HG03378 (cell line): Measurements from ENCODE around the gene AKR1C8.
"Not testable (repeated sequence)": the region's sequence is repeated elsewhere in the genome, so short reads cannot be mapped to it uniquely, and the experiment has no call there.

Experiments
- ATAC-seq: cut with Tn5 transposase; IDR thresholded peaks from one replicate; pipeline ENCODE4 v1.9.1; 2021; ENCODE audit warnings: mild to moderate bottlenecking, moderate library complexity; ENCODE audit not compliant: unreplicated experiment

AKR1C8 gene

DNA sequence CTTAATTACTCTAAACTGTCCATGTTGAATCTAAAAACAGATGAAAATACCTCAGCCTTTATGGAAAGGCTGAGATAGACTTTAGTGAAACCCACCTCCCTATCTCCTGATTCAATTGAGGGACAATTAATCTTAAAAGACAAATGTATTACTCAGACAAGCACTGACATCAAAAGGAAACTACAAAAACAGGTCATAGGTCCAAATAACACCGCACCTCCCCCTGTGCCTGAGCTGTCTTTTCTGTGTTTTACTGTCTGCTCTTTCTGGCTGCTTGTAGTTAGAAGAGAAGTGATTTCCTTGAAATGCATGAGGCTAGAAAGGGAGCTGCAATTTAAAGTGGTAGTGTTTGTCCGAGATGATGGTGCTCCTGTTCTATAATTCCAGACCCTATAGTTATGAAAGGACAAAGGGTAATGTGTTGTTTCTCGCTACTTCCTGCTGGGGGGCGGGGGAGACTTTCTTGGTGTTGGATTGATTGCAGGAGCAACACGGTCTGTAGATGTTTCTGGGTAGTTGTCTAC, 16.0 kb downstream of the AKR1C8 start:
- ATAC-seq = no peak

DNA sequence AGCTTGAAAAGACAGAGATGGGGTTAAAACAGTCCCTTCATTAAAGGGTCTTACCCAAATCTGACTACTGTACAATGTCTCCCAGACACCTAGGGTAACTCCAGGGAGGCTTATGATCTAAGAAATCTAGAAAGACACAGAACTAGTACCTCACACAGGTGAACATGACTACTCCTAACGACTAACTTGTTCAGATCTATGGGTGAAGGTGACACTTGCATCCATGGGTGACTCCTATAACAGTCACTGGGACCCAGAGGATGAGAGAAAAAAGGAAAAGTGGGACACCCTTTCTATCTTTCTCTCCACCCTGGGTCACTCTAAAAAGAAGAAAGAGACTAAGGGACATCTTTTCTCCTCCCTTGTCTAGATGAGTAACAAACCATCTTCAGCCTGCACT, 19.2 kb downstream of the AKR1C8 start:
- no peak for ATAC-seq

DNA sequence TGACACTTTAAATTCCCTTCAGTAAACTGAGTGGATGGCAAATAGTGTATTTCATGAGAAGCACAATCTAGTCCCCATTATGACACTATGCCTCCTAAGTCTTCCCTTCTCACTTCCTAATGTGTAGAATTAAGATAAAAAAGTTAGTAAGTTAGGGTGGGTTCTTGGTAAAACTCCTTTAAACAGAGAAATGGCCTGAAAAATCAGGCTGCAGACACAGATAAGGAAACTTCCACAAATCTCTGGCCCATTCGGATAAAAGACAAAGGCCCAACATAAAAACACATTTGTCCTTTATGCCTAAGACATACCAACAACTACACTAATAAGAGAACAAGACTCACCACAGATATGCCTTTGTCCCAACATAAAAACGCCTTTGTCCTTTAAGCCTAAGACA, 21.5 kb downstream of the AKR1C8 start:
- ATAC-seq = no peak

DNA sequence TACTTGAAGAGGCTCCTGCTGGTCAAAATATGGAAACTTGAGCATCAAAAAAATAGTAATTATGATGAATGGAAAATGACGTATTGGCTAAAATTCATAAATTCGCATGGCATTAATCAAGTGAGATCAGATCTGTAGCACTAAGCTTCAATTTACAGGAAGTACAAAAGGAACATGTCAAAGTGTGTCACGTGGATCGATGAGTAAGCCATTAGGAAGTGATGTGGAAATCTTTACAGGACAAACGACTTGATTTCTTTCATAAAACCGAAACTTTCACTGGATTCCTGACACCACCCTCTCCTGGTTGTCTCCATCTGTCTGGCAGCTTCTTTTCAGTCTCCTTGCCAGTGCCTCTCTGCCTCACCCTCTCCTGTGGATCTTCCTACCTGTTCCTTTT, 25.8 kb downstream of the AKR1C8 start:
- ATAC-seq = no peak

DNA sequence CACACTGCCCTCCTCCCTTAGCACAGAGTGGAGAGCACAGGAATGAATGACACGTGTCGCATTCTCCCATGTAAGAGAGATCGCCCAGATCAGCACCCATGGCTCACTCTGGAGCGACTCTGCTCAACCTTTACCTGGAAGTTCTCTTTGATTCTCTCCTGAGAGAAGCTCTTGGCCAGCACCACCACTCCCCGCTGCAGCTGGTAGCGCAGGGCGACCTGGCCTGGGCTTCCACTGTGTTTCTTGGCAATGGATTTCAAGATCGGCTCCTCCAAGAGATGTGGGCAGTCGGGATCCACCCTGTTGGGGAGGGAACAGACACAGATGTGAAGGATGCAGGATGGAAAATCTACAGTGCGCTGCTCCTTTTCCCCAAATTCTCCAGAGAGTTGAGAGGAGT, 27.4 kb downstream of the AKR1C8 start:
- no peak for ATAC-seq

DNA sequence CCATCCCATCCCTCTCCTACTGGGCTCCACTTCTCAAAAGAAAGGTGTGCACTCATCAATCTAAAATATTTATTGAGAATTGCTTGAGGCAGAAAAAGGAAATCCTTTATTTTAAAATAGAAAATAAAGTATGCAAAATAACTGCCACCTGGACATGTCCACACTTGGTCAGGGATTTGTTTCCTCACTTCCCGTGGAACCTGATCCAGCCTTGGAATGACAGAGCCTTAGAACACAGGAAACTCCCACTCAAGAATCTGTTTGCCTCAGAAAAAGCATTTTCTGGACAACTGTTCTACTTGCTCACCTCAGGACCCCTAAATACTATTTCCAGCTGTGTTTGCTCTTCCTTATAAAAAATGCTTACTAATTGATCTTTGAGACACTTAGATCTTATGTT, 29.0 kb downstream of the AKR1C8 start:
- no peak for ATAC-seq

DNA sequence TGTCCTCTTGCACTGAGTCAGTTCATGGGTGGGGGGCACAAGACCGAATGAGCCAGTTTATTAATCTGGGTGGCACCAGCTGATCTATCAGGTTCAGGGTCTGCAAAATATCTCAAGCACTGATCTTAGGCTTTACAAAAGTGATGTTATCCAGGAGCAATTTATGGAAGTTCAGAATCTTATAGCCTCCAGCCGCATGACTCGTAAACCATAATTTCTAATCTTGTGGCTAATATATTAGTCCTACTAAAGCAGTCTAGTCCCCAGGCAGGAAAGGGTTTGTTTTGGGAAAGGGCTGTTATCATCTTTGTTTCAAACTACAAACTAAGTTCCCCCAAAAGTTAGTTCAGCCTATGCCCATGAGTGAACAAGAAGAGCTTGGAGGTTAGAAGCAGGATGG, 33.9 kb downstream of the AKR1C8 start:
- no peak for ATAC-seq

DNA sequence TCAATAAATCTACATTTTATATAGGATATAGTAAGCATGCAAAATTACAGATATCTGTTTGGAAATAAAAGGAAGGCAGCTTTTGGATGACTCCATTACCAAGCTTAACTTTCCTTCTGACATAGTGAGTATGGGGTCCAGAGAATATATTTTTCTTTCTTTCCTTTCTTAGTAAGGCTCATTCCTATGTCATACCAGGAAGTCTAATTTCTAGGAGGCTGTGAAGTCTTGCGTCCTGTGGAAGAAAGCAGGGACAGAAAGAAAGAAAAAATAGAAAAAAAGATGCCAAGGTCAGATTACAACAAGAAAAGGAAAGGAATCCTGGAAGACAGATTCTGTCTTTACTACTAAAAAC, 36.3 kb downstream of the AKR1C8 start:
- no peak for ATAC-seq

DNA sequence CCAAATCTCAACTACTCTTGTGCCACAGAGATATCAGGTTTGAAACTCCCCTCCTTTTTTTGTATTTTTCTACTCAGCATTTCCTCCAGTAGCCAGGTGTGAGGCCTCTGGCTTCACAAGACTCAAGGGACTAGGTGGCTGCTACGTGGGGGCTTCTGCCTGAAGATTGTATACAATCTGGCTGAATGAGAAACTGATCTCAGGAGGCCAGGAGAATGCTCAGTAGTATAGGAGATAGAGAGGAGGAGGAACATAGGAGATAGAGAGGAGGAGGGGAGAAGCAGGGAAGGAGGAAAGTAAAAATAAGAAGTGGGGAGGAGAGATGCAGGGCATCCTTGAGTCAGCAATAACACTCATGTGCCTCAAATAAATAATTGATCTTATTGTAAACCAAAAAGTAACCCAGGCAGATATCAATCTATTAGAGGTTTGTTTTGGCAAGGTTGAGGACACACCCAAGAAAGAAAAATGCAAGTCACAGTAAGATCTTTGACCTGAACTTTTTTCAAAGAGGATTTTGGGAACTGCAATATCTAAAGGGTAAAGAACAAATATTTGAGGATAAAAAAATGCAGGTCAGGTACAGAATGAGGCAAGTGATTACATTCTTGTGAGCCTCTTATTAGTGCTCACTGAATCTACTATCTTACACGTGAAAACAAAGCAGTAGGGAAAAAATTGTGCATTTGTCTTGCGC, 36.8 kb downstream of the AKR1C8 start:
- ATAC-seq = no peak

DNA sequence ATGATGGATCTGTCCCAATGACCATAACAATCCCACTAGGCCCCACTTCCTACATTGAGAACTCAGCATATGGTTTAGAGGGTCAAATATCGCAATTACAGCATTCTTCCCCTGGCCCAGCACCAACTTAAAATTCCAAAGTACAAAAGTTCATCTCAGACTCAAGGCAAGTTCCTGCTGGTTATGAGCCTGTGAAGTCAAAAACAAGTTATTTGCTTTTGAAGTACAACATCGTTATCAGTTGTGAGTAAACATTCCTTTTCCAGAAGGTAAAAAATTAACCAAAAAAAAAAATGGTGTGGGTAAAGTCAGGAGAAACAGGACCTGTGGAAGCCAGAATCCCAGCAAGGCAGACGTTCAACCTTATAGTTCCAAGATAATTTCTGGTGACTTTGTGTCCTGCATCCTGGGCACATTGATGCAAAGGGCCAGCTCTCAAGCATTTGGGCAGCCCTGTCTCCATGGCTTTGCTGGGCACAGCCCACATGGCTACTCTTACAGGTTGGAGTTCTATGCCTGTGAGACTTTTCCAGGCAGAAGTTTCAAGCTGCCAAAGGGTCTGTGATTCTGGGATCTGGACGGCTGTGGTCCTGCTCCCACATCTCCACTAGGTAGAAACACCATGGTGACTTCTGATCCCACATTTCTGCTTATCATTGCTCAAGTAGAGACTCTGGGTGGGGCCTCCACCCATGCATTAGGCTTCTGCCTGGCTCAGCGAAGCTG, 37.5 kb downstream of the AKR1C8 start:
- ATAC-seq = no peak

DNA sequence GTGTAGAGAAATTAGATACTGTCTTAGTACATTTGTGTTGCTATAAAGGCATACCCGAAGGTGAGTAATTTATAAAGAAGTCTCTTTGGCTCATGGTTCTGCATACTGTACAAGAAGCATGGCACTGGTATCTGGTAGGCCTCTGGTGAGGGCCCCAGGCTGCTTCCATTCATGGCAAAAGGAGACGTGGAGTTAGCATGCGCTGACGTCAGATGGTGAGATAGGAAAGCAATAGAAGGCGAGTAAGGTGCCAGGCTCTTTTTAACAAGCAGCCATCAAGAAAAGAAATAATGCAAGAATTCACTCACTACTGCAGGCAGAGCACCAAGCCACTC, 38.1 kb downstream of the AKR1C8 start:
- ATAC-seq = no peak

DNA sequence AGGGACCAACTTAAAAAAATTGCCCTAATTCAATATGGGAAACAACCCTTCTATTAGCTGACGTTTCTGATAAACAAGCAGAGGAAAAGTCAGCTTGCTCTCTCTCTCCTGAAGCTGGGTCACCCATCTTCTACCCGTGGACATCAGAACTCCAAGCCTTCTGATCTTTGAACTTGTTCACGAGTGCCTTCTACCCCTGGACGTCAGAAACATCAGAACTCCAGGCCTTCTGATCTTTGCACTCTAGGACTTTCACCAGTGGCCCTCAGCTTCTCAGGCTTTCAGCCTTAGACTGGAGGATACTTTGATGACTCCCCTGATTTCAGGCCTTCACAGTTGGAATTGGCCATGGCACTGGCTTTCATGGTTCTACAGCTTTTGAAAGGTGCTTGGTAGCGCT, 41.8 kb downstream of the AKR1C8 start:
- ATAC-seq = no peak

DNA sequence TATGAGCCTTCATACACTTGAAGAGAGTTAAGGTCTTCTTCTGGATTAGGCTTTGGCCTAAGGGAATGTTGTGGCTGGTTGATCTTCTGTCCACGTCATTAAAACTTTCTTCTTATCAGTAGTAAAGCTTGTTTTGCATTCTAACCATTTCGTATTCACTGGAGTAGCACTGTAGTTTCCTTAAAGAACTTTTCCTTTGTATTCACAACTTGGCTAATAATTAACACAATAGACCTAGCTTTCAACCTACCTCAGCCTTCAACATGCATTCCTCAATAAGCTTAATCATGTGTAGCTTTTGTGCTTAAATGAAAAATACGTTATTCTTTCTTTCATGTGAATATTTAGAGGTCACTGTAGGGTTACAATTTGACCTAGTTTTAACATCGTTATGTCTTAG, 42.8 kb downstream of the AKR1C8 start:
- ATAC-seq = no peak

DNA sequence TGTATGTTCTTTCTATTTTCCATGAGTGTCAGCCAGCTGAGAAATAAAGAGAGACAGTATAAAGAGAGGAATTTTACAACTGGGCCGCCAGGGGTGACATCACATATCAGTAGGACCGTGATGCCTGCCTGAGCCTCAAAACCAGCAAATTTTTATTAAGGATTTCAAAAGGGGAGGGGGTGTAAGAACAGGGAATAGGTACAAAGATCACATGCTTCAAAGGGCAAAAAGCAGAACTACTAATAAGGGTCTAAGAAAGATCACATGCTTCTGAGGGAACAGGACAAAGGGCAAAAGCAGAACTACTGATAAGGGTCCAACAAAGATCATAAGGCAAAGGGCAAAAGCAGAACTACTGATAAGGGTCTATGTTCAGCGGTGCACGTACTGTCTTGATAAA, 47.3 kb downstream of the AKR1C8 start:
- not testable (repeated sequence) for ATAC-seq

DNA sequence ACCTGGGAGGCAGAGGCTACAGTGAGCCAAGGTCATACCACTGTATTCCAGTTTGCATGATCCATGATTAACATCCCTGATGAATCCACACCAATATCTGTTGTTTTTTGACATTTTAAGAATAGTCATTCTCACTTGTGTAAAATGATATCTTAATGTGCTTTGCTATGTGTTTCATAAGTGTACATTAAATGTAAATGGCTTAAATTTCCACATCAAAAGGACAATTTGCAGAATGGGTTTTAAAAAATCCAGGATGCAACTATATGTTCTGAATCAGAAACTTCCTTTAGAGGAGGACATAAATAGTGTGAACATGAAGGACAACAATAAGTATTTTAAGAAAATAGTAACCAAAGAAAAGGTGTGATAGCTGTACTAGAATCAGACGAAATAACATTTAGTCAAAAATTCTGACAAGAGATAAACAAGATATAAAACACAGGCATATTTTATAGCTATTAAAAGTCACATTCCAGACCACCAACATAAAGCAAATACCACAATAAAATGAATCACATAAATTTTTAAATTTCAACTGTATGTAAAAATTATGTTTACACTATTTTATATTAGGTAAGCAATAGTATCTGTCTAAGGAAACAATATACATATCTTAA, 48.4 kb downstream of the AKR1C8 start:
- no peak for ATAC-seq

DNA sequence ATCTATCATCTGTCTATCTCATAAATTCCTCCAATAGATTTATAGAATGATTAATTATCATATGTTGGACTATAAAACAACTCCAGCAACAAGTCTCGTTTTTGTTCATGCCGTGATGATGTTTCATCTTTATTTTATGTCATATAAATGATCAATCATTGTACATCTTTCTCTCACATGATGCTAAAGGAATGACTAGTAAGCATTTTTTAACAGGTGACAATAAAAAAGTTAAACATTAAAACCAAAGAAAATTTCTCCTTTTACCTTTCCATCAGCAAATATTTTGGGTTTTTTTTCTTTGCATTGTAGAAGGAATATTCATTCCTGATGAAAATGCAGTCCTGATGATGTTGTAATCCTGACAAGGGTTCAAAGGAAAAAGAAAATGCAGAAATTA, 49.4 kb downstream of the AKR1C8 start:
- ATAC-seq = no peak

DNA sequence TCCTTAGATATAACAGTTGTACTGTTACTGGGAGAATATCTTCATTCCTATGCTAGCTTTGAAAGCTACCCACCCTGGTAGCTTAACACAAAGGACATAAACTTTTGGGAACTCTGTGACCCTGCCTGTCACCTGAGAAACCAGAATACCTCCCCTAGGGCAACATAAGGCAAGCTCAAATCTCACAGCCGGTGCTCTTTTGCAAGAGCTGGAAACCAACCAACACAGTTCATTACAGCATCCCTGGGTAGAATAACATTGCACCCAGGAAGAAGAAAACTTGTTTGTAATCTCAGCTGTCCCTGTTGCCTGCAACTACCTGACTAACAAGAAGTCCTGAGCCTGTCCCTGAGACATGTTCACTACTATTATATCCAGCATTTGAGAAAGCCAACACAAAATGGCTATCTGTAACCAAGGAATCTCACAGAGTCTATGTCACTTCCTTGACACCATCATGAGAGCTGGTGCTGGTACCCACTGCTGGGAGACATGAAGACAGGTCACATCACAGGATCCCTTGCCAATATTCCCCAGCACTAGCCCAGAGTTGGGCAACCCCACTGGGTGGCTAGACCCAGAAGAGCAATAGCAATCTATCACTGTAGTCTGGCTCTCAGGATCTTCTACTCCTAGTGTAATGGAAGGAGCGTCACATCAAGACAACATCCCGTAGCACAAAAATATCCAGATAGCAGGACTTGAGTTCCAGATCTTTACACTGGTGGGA, 59.5 kb downstream of the AKR1C8 start:
- no peak for ATAC-seq

DNA sequence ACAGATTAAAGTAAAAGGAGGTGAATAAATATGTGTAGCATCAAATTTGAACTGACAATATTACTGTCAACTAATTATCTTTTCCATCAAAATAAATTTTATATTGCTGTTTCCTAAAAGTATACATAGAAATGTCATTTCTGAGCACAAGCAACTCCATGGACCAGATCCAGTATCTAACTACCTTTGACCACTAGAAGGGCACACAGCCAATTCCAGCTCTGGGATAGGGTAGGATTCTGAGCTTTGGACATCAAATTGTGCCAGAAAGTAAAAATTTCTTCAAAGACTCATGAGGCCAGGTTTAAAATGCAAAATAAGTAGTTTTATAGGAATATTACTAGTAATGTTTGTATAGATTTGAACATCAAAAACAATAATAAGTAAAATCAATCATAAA, 61.1 kb downstream of the AKR1C8 start:
- no peak for ATAC-seq

DNA sequence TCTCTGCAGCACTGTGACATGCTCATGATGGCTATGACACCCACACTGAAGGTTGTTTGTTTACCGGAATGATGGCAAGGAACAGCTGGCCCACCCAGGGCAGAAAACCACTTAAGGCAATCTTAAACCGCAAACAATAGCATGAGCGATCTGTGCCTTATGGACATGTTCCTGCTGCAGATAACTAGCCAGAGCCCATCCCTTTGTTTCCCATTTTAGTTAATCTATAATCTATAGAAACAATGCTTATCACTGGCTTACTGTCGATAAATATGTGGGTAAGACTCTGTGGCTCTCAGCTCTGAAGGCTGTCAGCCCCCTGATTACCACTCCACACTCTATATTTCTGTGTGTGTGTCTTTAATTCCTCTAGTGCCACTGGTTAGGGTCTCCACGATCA, 65.0 kb downstream of the AKR1C8 start:
- not testable (repeated sequence) for ATAC-seq

DNA sequence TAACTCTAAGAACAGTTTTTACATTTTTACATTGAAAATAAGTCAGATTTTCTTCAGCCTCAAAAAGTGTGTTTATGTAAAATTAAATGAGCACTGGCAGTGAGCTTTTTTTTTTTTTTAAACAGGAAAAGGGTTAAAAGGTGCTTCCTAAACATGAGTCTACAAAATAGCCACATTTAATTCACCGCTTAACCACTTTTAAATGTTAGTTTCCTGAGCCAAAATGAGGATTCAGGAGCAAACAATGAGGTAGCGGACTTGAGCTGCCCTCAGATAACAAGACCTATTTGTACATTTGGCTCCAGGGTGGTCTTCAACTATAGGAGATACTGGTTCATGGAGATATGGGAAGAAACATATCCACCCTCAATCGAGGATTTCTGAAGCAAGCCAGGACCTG, 67.9 kb downstream of the AKR1C8 start:
- ATAC-seq = no peak

DNA sequence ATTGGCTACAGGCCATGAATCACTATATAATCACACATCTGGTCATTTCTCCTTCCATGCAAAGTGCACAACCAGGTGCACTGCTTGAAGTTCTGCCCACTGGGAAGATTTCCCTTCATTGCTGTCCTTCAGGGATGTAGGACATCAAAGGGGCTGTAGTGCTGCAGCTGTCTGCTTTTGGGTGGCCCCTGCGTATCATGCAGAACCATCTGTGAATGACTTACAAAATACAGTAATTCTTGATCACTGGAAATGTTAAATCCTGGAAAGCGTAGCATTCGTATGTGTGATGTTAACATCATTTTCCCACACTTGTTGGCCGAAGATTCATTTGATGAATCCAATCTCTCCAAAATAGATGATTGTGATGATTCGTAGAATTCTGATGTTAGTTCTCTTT, 68.3 kb downstream of the AKR1C8 start:
- ATAC-seq = no peak

DNA sequence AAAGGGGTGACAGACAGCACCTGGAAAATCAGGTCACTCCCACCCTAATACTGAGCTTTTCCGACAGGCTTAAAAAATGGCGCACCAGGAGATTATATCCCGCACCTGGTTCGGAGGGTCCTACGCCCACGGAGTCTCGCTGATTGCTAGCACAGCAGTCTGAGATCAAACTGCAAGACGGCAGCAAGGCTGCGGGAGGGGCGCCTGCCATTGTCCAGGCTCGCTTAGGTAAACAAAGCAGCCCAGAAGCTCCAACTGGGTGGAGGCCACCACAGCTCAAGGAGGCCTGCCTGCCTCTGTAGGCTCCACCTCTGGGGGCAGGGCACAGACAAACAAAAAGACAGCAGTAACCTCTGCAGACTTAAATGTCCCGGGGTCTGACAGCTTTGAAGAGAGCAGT, 75.1 kb downstream of the AKR1C8 start:
- not testable (repeated sequence) for ATAC-seq
